Renal cortical epithelial cell (primary cell): ENCODE results near the gene GMEB2. TPM values are rescaled to one million over a fixed set of nuclear protein-coding genes. Genes with fewer than 3 reads are reported as not detected.
A peak's percentile ranks its signal among the peaks of the same experiment; 100 is the strongest.

ENCODE experiments used
- DNase-seq: peaks from one replicate; pipeline ENCODE4 v3.0.0-alpha.2; 2011; ENCODE audit warnings: low read depth
- total RNA-seq: library from RNA; depleted of rRNA; stranded (reverse); fragments of >200 nt; gene quantifications from 2 replicates; pipeline ENCODE4 v1.2.3, GENCODE V29; 2014

GMEB2 gene
- total RNA-seq, 1 donor from 2014 or later = 17.2 TPM

GRCh38 chr20:63589261-63590217 is 37.4 kb downstream of the GMEB2 start:
- no peak for DNase-seq

GRCh38 chr20:63588641-63589041 is 38.3 kb downstream of the GMEB2 start:
- no peak for DNase-seq

- DNase-seq = no peak
Measured at GRCh38 chr20:63587776-63588591, 38.9 kb downstream of the GMEB2 start.

- DNase-seq = no peak
Measured at GRCh38 chr20:63587256-63587655, 39.6 kb downstream of the GMEB2 start.

- DNase-seq = no peak
Measured at GRCh38 chr20:63586797-63587196, 40.1 kb downstream of the GMEB2 start.

- DNase-seq = no peak
Measured at GRCh38 chr20:63585616-63586565, 41.0 kb downstream of the GMEB2 start.

GRCh38 chr20:63582382-63583063 is 44.4 kb downstream of the GMEB2 start:
- DNase-seq = no peak

GRCh38 chr20:63580796-63581461 is 46.0 kb downstream of the GMEB2 start:
- DNase-seq = peak; percentile 68

GRCh38 chr20:63579017-63579694 is 47.7 kb downstream of the GMEB2 start:
- no peak for DNase-seq

GRCh38 chr20:63578224-63579016 is 48.5 kb downstream of the GMEB2 start:
- DNase-seq = no peak

- no peak for DNase-seq
Measured at GRCh38 chr20:63577317-63577894, 49.5 kb downstream of the GMEB2 start.

- no peak for DNase-seq
Measured at GRCh38 chr20:63576311-63576710, 50.6 kb downstream of the GMEB2 start.

- DNase-seq = peak; percentile 7
Measured at GRCh38 chr20:63574829-63575743, 51.8 kb downstream of the GMEB2 start.

- peak; percentile 5 for DNase-seq
Measured at GRCh38 chr20:63574156-63574828, 52.6 kb downstream of the GMEB2 start, which contains the start of gene HELZ2. Gene HELZ2, minus strand, starts transcription at chr20:63574239. Its CDS starts 1,854 bp downstream, at chr20:63572385.

- no peak for DNase-seq
Measured at GRCh38 chr20:63573647-63574131, 53.2 kb downstream of the GMEB2 start.
